Lung (tissue), 12 donors: ENCODE data around the gene EIF3L. TPM values are rescaled to one million over a fixed set of nuclear protein-coding genes. Genes with fewer than 3 reads are reported as not detected.
A peak's percentile ranks its signal among the peaks of the same experiment; 100 is the strongest.

Experiments
- ATAC-seq: fragments of 200-7000 bp; cut with Tn5 transposase; one replicate; pipeline ENCODE4 v1.9.1; 2020; ENCODE audit warnings: moderate number of reproducible peaks; ENCODE audit not compliant: insufficient read depth, low FRiP score
- DNase-seq, 3 donors: peaks; one replicate each; pipeline ENCODE4 v3.0.0-alpha.2; 2013 to 2017
- H3K27ac ChIP-seq, 2 donors: one replicate each; pipeline ENCODE4 v1.5.1; 2013; ENCODE audit warnings: mild to moderate bottlenecking in 2 of 2, moderate library complexity in 2 of 2, control low read depth in 1 of 2, inconsistent platforms in 1 of 2, low read depth in 1 of 2, low read length in 1 of 2
- H3K27me3 ChIP-seq, 3 donors: one replicate each; pipeline ENCODE4 v1.5.1; 2013; ENCODE audit warnings: low read length in 2 of 3; ENCODE audit not compliant: control insufficient read depth in 3 of 3, insufficient read depth in 3 of 3
- H3K36me3 ChIP-seq, 4 donors: one replicate each; pipeline ENCODE4 v1.5.1; 2013; ENCODE audit warnings: low read length in 4 of 4, mild to moderate bottlenecking in 1 of 4, moderate library complexity in 1 of 4; ENCODE audit not compliant: control insufficient read depth in 4 of 4, insufficient read depth in 4 of 4
- H3K4me1 ChIP-seq, 5 donors: one replicate each; pipeline ENCODE4 v1.5.1; 2013; ENCODE audit warnings: low read length in 5 of 5, mild to moderate bottlenecking in 2 of 5, moderate library complexity in 1 of 5; ENCODE audit not compliant: control insufficient read depth in 5 of 5, insufficient read depth in 5 of 5
- H3K4me3 ChIP-seq: one replicate; pipeline ENCODE4 v1.5.1; 2013; ENCODE audit warnings: mild to moderate bottlenecking, control low read depth, moderate library complexity
- H3K9ac ChIP-seq, 2 donors: one replicate each; pipeline ENCODE4 v1.5.1; 2013; ENCODE audit warnings: low read length in 2 of 2, control low read depth in 1 of 2; ENCODE audit not compliant: insufficient read depth in 1 of 2
- H3K9me3 ChIP-seq, 4 donors: one replicate each; pipeline ENCODE4 v1.5.1; 2013; ENCODE audit warnings: low read length in 3 of 4, mild to moderate bottlenecking in 1 of 4, moderate library complexity in 1 of 4; ENCODE audit not compliant: control insufficient read depth in 4 of 4, insufficient read depth in 3 of 4
- WGBS, 2 donors: extraction: QIAGEN DNeasy Blood & Tissue Kit; methylation state at CpG; one replicate each; pipeline ENCODE4 v1.1.7; 2013; 5-methylcytosine and 5-hydroxymethylcytosine counted together
- polyA plus RNA-seq, 2 donors: library from polyadenylated mRNA; stranded (reverse); fragments of 200-250 nt; gene quantifications; one replicate each; pipeline ENCODE4 v1.2.1, GENCODE V29; 2013
- total RNA-seq, 2 donors: library from RNA; depleted of rRNA in 1 of 2; stranded (reverse); fragments of >200 nt in 1 of 2; gene quantifications; one replicate each; pipeline ENCODE4 v1.2.1, GENCODE V29; 2014 to 2021
- TF ChIP-seq, protein P1 (sequence below): IDR thresholded peaks from 2 replicates; pipeline ENCODE4 v1.5.1; 2012; ENCODE audit warnings: mild to moderate bottlenecking; ENCODE audit errors: control extremely low read depth, extremely low read depth
- donor health status: control.
- donor health status: control.
- donor health status: Bipolar disorder and iron deficiency.
- donor health status: healthy.
- donor health status: DM: yes; HTN: yes; CAD: no.

Gene EIF3L
- total and polyA plus RNA-seq, 4 donors = 175 to 420 (median 252) TPM

DNA sequence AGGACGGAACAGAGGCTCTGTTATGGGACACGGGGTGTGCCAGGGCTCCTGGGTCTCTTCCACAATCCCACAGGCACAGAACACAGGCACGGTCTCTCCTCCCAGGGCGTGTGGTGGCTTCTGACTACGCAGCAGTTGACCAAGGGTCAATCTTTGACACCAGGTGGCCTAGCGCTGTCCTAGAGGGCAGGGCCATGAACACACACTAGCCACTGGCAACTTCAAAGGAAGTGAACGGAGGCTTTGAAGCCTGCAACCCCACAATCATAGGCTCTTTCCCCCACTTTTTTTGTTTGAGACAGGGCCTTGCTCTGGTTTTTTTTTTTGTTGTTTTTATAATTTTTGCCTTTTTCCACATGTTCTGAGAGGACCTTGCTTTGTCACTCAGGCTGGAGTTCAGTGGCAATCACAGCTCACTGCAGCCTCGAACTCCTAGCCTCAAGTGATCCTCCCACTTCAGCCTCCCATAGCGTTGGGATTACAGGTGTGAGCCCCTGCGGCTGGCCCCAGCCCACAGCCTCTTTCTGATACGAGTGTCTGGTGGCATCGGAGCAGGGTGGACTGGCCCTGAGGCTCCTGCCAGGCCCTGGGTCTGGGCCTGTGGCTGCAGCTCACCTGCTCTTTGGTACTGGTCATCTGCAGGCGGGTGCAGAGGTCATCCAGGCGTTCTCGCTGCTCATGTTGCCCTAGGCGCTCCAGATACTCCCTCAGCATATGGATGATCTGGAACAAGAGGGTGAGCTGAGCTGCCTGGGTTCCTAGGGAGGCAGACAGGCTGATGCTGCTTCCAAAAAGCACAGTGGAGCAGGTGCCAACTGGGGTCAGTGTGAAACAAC lies 17.0 kb upstream of the EIF3L start:
- Histone ChIP-seq H3K4me1 (peaks cover 0 to under 1% (median 0%) of the 10 kb centered on the region in 5 donors), H3K9ac (no peak overlapping the region), H3K27ac (no peak overlapping the region), H3K9me3 (no peaks in the 10 kb centered on the region), H3K36me3 (peaks cover 23 to 54% (median 29%) of the 10 kb centered on the region in 4 donors), H3K27me3 (no peaks in the 10 kb centered on the region), H3K4me3 (no peak overlapping the region)
- WGBS, 2 donors = 95 to 97% methylated on average over 16 of the region's 16 CpGs
- no peak for DNase-seq
- ATAC-seq = no peak
- TF ChIP-seq, protein P1, sequence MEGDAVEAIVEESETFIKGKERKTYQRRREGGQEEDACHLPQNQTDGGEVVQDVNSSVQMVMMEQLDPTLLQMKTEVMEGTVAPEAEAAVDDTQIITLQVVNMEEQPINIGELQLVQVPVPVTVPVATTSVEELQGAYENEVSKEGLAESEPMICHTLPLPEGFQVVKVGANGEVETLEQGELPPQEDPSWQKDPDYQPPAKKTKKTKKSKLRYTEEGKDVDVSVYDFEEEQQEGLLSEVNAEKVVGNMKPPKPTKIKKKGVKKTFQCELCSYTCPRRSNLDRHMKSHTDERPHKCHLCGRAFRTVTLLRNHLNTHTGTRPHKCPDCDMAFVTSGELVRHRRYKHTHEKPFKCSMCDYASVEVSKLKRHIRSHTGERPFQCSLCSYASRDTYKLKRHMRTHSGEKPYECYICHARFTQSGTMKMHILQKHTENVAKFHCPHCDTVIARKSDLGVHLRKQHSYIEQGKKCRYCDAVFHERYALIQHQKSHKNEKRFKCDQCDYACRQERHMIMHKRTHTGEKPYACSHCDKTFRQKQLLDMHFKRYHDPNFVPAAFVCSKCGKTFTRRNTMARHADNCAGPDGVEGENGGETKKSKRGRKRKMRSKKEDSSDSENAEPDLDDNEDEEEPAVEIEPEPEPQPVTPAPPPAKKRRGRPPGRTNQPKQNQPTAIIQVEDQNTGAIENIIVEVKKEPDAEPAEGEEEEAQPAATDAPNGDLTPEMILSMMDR = no peak

DNA sequence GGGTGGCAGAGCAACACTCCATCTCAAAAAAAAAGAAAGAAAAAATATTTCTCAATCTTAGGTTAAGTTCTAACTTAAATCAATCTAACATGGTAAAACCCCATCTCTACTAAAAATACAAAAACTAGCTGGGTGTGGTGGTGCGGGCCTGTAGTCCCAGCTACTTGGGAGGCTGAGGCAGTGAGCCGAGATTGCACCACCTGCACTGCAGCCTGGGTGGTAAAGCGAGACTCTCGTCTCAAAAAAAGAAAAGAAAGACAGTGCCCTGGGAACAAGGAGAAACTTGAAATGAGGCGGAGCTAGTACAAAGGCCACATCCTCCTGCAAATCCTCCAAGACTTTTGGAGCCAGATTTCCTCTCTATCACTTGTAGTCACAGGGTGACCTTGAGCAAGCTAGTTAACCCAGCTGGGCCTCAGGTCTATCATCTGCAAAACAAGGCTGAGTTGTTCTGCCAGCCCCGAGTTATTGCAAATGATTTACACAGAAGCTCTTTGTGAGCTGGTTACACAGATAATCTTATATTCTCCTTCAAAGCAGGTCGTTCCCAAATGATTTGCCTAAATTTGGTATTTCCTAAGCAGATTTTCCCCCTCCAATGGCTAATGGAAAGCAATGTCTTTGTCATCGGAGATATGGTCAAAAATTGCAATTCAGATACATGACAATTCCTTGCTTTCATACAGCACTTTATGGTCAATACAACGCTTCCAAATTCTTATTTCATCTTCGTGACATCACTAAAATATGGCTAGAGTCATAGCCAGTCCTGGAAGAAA lies 7.0 kb upstream of the EIF3L start:
- 90 to 96% methylated on average over 10 of the region's 10 CpGs for WGBS, 2 donors
- Histone ChIP-seq H3K27me3 (no peaks in the 10 kb centered on the region), H3K9me3 (peaks cover 0 to 4% (median 0%) of the 10 kb centered on the region in 4 donors), H3K27ac (no peak overlapping the region), H3K9ac (no peak overlapping the region), H3K4me3 (no peak overlapping the region), H3K4me1 (peaks cover 0 to 14% (median 4%) of the 10 kb centered on the region in 5 donors), H3K36me3 (peaks cover 4 to 21% (median 11%) of the 10 kb centered on the region in 4 donors)
- ATAC-seq (no peak), DNase-seq (no peak)
- TF ChIP-seq, protein P1 = no peak

DNA sequence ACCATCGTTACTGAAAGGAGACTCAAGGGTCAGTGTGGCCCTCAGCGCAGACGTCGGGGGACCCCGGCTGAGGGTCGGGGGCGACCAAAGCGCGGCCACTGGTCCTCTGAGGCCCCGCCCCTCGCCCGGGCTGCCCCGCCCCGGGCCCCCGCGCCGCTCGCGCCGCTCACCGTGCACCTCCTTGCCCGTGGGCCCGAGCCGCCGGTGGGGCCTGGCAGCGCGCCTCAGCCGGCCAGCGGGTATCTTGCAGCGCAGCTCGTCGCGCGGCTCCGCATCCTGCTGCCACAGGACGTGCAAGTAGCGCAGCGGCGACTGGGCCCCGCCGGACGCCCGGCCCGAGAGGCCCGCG lies 5.5 kb upstream of the EIF3L start:
- Histone ChIP-seq H3K27ac (peak overlapping the region; percentile 85 to 90), H3K4me3 (peak overlapping the region; percentile 93), H3K9ac (peak overlapping the region; percentile 8 to 76), H3K4me1 (peaks cover 0 to 21% (median 6%) of the 10 kb centered on the region in 5 donors), H3K36me3 (peaks cover under 1 to 13% (median 4%) of the 10 kb centered on the region in 4 donors), H3K27me3 (no peaks in the 10 kb centered on the region), H3K9me3 (peaks cover 0 to 4% (median 0%) of the 10 kb centered on the region in 4 donors)
- DNase-seq (no peak), ATAC-seq (peak; percentile 38)
- TF ChIP-seq, protein P1 = no peak
- 0% methylated on average over 44 to 46 of the region's 46 CpGs for WGBS, 2 donors
